ENCODE measurements around the gene CBARP. TPM values are rescaled to one million over a fixed set of nuclear protein-coding genes. Genes with fewer than 3 reads are reported as not detected.

The CBARP gene
- polyA plus RNA-seq, 3 donors: not detected

DNA sequence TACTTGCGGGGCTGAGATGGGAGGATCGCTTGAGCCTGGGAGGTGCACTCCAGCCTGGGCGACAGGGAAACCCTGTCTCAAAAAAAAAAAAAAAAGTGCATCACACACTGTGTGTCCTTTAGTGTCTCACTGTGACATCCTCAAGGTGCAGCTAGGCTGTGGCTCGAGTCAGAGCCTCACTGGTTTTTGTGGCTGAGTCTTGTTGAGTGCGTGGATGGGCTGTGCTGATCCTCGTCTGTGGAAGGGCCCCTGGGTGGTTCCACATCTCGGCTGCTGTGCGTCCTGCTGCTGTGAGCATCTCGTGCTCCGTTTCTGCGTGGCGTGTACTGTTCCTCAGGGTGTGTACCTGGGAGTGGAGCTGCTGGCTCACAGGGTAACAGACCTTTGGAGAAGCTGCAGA, 21.0 kb downstream of the CBARP start:
- no peak overlapping the region for H3K27ac ChIP-seq (ENCODE audit: low read depth in 1 of 2, low read length in 2 of 2)
- H3K4me3 ChIP-seq (replicated peaks in 1 of 3; ENCODE audit: low read depth in 2 of 3, low read length in 3 of 3): no peak overlapping the region
- peaks cover 88% of the 10 kb centered on the region for H4K20me1 ChIP-seq (ENCODE audit: insufficient read depth, low read length)
- peaks cover 16% of the 10 kb centered on the region for H3K4me1 Mint-ChIP-seq
- no peak overlapping the region for H3K4me2 ChIP-seq (replicated peaks; ENCODE audit: extremely low read depth, low read length, poor library complexity, severe bottlenecking)
- H2AFZ ChIP-seq (ENCODE audit: insufficient read depth, low read depth, low read length, poor library complexity, severe bottlenecking): no peak overlapping the region
- H3K27me3 ChIP-seq (ENCODE audit: control insufficient read depth in 2 of 2, insufficient read depth in 2 of 2, low read length in 2 of 2): no peaks in the 10 kb centered on the region
- no peaks in the 10 kb centered on the region for H3K9me3 ChIP-seq (replicated peaks in 1 of 2; ENCODE audit: control insufficient read depth in 1 of 2, insufficient read depth in 1 of 2, low read length in 2 of 2)
- H3K27me3 Mint-ChIP-seq (ENCODE audit: low read depth in 3 of 3): peaks cover 0 to 3% (median 0%) of the 10 kb centered on the region in 3 donors
- intact Hi-C loops (cut with micrococcal nuclease): no loop called here
- H3K36me3 ChIP-seq (replicated peaks in 1 of 2; ENCODE audit: control insufficient read depth in 1 of 2, insufficient read depth in 2 of 2, low read length in 2 of 2): peaks cover 22 to 35% of the 10 kb centered on the region in 2 donors
- TF ChIP-seq, protein P1, sequence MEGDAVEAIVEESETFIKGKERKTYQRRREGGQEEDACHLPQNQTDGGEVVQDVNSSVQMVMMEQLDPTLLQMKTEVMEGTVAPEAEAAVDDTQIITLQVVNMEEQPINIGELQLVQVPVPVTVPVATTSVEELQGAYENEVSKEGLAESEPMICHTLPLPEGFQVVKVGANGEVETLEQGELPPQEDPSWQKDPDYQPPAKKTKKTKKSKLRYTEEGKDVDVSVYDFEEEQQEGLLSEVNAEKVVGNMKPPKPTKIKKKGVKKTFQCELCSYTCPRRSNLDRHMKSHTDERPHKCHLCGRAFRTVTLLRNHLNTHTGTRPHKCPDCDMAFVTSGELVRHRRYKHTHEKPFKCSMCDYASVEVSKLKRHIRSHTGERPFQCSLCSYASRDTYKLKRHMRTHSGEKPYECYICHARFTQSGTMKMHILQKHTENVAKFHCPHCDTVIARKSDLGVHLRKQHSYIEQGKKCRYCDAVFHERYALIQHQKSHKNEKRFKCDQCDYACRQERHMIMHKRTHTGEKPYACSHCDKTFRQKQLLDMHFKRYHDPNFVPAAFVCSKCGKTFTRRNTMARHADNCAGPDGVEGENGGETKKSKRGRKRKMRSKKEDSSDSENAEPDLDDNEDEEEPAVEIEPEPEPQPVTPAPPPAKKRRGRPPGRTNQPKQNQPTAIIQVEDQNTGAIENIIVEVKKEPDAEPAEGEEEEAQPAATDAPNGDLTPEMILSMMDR (IDR thresholded peaks at IDR 0.05): no peak
- H3K36me3 Mint-ChIP-seq: peaks cover 15 to 54% of the 10 kb centered on the region in 2 donors
- WGBS (ENCODE audit: insufficient coverage): 97% methylated on average over 12 of the region's 12 CpGs
- no peak overlapping the region for H3K4me3 Mint-ChIP-seq
- no peaks in the 10 kb centered on the region for H3K9me3 Mint-ChIP-seq
- DNase-seq: no peak
- peak overlapping the region in 1 of 7 donors; percentile 50 for H3K27ac Mint-ChIP-seq
- H3K9ac ChIP-seq (ENCODE audit: insufficient read depth, low read length, poor library complexity, severe bottlenecking): no peak overlapping the region
- peaks cover 65% of the 10 kb centered on the region for H3K79me2 ChIP-seq (ENCODE audit: insufficient read depth, low read length)
- H3K4me1 ChIP-seq (ENCODE audit: control insufficient read depth in 1 of 2, insufficient read depth in 2 of 2, low read length in 2 of 2): peaks cover 27 to 31% of the 10 kb centered on the region in 2 donors

DNA sequence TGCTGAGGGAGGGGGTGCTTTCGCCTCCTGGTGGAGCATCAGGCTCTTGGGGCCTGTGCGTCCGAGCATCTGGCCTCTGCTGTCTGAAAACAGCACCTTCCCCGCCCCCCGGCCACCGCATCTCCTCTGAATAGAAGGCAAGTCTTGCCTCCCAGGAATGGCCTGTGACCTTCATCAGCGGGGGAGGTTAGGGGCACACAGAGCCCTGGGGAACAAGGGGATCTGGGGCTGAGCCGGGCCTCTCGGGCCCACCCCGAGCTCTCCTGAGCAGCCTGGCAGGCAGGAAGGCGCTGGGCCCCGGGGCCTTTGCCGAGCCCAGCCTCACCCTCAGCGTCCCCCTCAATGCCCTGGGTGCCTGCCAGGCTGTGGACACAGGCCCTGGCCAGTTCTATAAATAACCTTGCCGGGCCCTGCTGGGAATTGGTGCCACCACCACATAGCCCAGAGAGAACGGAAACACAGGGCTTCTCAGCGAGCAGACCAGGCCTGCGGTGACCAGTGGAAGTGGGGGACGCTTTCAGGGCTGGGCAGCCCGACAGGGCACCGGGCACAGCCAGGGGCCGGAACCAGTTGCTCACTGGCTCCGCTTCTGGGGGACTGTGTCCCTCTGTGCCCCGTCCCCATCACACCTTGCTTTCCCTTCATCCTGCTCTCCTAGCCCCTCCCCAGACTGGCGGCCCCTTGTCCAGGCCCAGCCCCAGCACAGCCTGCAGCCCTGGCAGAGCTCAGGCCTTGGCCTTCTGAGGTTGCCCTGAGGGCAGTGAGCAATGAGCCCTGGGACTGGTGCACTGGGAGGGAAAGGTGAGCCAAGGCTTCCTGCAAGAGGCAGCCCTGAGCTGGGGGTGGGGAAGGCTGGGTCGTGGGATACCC, 22.7 kb downstream of the CBARP start:
- no peaks in the 10 kb centered on the region for H3K27me3 ChIP-seq (ENCODE audit: control insufficient read depth in 2 of 2, insufficient read depth in 2 of 2, low read length in 2 of 2)
- Mint-ChIP-seq H3K4me3 (no peak overlapping the region), H3K4me1 (peaks cover 29% of the 10 kb centered on the region), H3K27ac (no peak overlapping the region), H3K9me3 (no peaks in the 10 kb centered on the region), H3K36me3 (peaks cover 18 to 60% of the 10 kb centered on the region in 2 donors), H3K27me3 (ENCODE audit: low read depth in 3 of 3) (peaks cover 0 to 3% (median 0%) of the 10 kb centered on the region in 3 donors)
- TF ChIP-seq, protein P1 (IDR thresholded peaks at IDR 0.05): no peak
- no peak overlapping the region for H2AFZ ChIP-seq (ENCODE audit: insufficient read depth, low read depth, low read length, poor library complexity, severe bottlenecking)
- peaks cover 88% of the 10 kb centered on the region for H4K20me1 ChIP-seq (ENCODE audit: insufficient read depth, low read length)
- DNase-seq: no peak
- no peak overlapping the region for H3K4me3 ChIP-seq (replicated peaks in 1 of 3; ENCODE audit: low read depth in 2 of 3, low read length in 3 of 3)
- peaks cover 7 to 22% of the 10 kb centered on the region in 2 donors for H3K36me3 ChIP-seq (replicated peaks in 1 of 2; ENCODE audit: control insufficient read depth in 1 of 2, insufficient read depth in 2 of 2, low read length in 2 of 2)
- peaks cover 36 to 40% of the 10 kb centered on the region in 2 donors for H3K4me1 ChIP-seq (ENCODE audit: control insufficient read depth in 1 of 2, insufficient read depth in 2 of 2, low read length in 2 of 2)
- H3K9me3 ChIP-seq (replicated peaks in 1 of 2; ENCODE audit: control insufficient read depth in 1 of 2, insufficient read depth in 1 of 2, low read length in 2 of 2): no peaks in the 10 kb centered on the region
- H3K27ac ChIP-seq (ENCODE audit: low read depth in 1 of 2, low read length in 2 of 2): peak overlapping the region; percentile 89 to 95
- peaks cover 82% of the 10 kb centered on the region for H3K79me2 ChIP-seq (ENCODE audit: insufficient read depth, low read length)
- H3K9ac ChIP-seq (ENCODE audit: insufficient read depth, low read length, poor library complexity, severe bottlenecking): no peak overlapping the region
- intact Hi-C loops (cut with micrococcal nuclease): no loop called here
- WGBS (ENCODE audit: insufficient coverage): 96% methylated on average over 24 of the region's 26 CpGs
- H3K4me2 ChIP-seq (replicated peaks; ENCODE audit: extremely low read depth, low read length, poor library complexity, severe bottlenecking): peak overlapping the region; percentile 52
